A549 (cell line): ENCODE measurements around the gene GPATCH3. TPM values are rescaled to one million over a fixed set of nuclear protein-coding genes. Genes with fewer than 3 reads are reported as not detected.
A peak's percentile ranks its signal among the peaks of the same experiment; 100 is the strongest.

Experiments
- ATAC-seq, 2 experiments: fragments of 200-7000 bp in 1 of 2; fragments of >200 bp in 1 of 2; cut with Nextera tagmentation in 1 of 2; cut with Tn5 transposase in 1 of 2; 3 replicates each; pipeline versions ENCODE4 v1.8.0 to v1.9.1; 2018 to 2020; ENCODE audit warnings: mild to moderate bottlenecking in 1 of 2, moderate library complexity in 1 of 2
- CTCF ChIA-PET: fragments of 300-600 bp; sonication (Branson Sonifier 250); formaldehyde crosslinking; extraction: SDS; loops from one replicate; lab custom pipeline; 2021; ENCODE audit warnings: antibody characterized with exemption, inconsistent platforms; lab: Yijun Ruan, JAX
- POLR2A ChIA-PET: fragments of 350-600 bp; formaldehyde crosslinking; extraction: SDS; loops from one replicate; lab custom pipeline; 2021; ENCODE audit warnings: antibody characterized with exemption, inconsistent platforms; lab: Yijun Ruan, JAX
- DNase-seq, 2 experiments: peaks; one replicate each; pipeline versions ENCODE4 v3.0.0 to v3.0.0-alpha.2; 2011 to 2016; ENCODE audit warnings: low read depth in 1 of 2, low spot score in 1 of 2
- FAIRE-seq: peaks from 2 replicates; lab custom pipeline; 2011; peaks lifted over from hg19 to GRCh38; lab: Jason Lieb, UNC
- H3K27ac ChIP-seq, 2 experiments: fragments of >200 bp; sonication (Bioruptor Twin); formaldehyde crosslinking; 3 replicates each; pipeline ENCODE4 v1.5.1; 2016 to 2017
- H3K4me1 ChIP-seq: fragments of >200 bp; sonication (Bioruptor Twin); formaldehyde crosslinking; 3 replicates; pipeline ENCODE4 v1.6.1; 2016
- H3K4me2 ChIP-seq: fragments of >200 bp; sonication (Bioruptor Twin); formaldehyde crosslinking; 3 replicates; pipeline ENCODE4 v1.6.1; 2016
- H3K4me3 ChIP-seq: fragments of >200 bp; sonication (Bioruptor Twin); formaldehyde crosslinking; 3 replicates; pipeline ENCODE4 v1.5.1; 2016
- H3K9me3 ChIP-seq: fragments of >200 bp; sonication (Bioruptor Twin); formaldehyde crosslinking; 3 replicates; pipeline ENCODE4 v1.6.1; 2016
- CBX8 ChIP-seq: fragments of 200-600 bp; sonication (generic); IDR thresholded peaks from 2 replicates; pipeline ENCODE4 v1.6.1; 2016
- EHMT2 ChIP-seq: fragments of 200-600 bp; sonication (generic); IDR thresholded peaks from 2 replicates; pipeline ENCODE4 v1.6.1; 2016; ENCODE audit warnings: antibody characterized with exemption, low read depth, mild to moderate bottlenecking, moderate library complexity
- FOSL2 ChIP-seq, 2 experiments: fragments of 450-650 bp in 1 of 2; fragments of >200 bp in 1 of 2; sonication (Bioruptor Twin) in 1 of 2; formaldehyde crosslinking; IDR thresholded peaks; 2 replicates each; pipeline versions ENCODE4 v1.5.0 to v1.6.1; 2016 to 2020; ENCODE audit warnings: mild to moderate bottlenecking in 1 of 2, moderate library complexity in 1 of 2
- HDAC2 ChIP-seq: fragments of 200-600 bp; sonication (generic); IDR thresholded peaks from 2 replicates; pipeline ENCODE4 v1.6.1; 2016
- HEYL ChIP-seq: fragments of 250-450 bp; sonication (Bioruptor Pico); IDR thresholded peaks from 2 replicates; pipeline ENCODE4 v1.8.0; 2021; ENCODE audit warnings: mild to moderate bottlenecking, moderate library complexity
- HOXB5 ChIP-seq: fragments of 250-450 bp; sonication (Bioruptor Pico); IDR thresholded peaks from 2 replicates; pipeline ENCODE4 v1.5.0; 2020; ENCODE audit warnings: mild to moderate bottlenecking, moderate library complexity
- KDM5A ChIP-seq: fragments of 200-600 bp; sonication (generic); IDR thresholded peaks from 2 replicates; pipeline ENCODE4 v1.6.1; 2016; ENCODE audit warnings: antibody characterized with exemption, mild to moderate bottlenecking
- MAZ ChIP-seq: fragments of 150-350 bp; IDR thresholded peaks from 2 replicates; pipeline ENCODE4 v1.6.1; 2014; ENCODE audit warnings: antibody characterized with exemption, low read depth, low read length, borderline replicate concordance
- POLR2AphosphoS2 ChIP-seq: conservative IDR thresholded peaks from 2 replicates; pipeline ENCODE4 v1.6.1; 2012; ENCODE audit warnings: low read length, improper control_type of control experiment, inconsistent platforms
- RAD21 ChIP-seq, 2 experiments: fragments of >200 bp in 1 of 2; sonication (Bioruptor Twin) in 1 of 2; formaldehyde crosslinking in 1 of 2; IDR thresholded peaks in 1 of 2; conservative IDR thresholded peaks in 1 of 2; 2 replicates in 1 of 2; 3 replicates in 1 of 2; pipeline ENCODE4 v1.6.1; 2012 to 2018; ENCODE audit warnings: inconsistent platforms in 1 of 2
- SREBF2 ChIP-seq: fragments of 450-650 bp; IDR thresholded peaks from 2 replicates; pipeline ENCODE4 v1.6.1; 2014; ENCODE audit warnings: mild to moderate bottlenecking, moderate library complexity
- WGBS: methylation state at CpG from one replicate; pipeline ENCODE4 v1.1.6; 2017; ENCODE audit errors: missing lambda C conversion rate; 5-methylcytosine and 5-hydroxymethylcytosine counted together
- polyA plus RNA-seq, 4 experiments: library from polyadenylated mRNA; depleted of rRNA in 3 of 4; stranded (reverse); fragments of >200 nt; fragmentation: RNase III in 1 of 4; extraction: RNeasy Plus Mini Kit Qiagen cat#74134 plus additional on column Dnase treatment in 1 of 4; gene quantifications; 2 replicates in 3 of 4; 3 replicates in 1 of 4; pipeline ENCODE4 v1.2.3, GENCODE V29; 2011 to 2017
- TF ChIP-seq, protein P1 (sequence below): fragments of 250-450 bp; sonication (Bioruptor Pico); IDR thresholded peaks from 2 replicates; pipeline ENCODE4 v1.5.0; 2021; ENCODE audit warnings: mild to moderate bottlenecking, moderate library complexity, borderline replicate concordance
- TF ChIP-seq, protein P2 (sequence below): IDR thresholded peaks from 2 replicates; pipeline ENCODE4 v1.6.1; 2012
- TF ChIP-seq, protein P3 (sequence below): IDR thresholded peaks from 2 replicates; pipeline ENCODE4 v1.6.1; 2012
- TF ChIP-seq, protein P4 (sequence below): fragments of >200 bp; sonication (Bioruptor Twin); formaldehyde crosslinking; IDR thresholded peaks from 2 replicates; pipeline ENCODE4 v1.6.1; 2016

The GPATCH3 gene
- polyA plus RNA-seq, 2 of the 4 experiments (the other 2 are of a cell fraction) = 5.4 to 8.7 TPM

DNA sequence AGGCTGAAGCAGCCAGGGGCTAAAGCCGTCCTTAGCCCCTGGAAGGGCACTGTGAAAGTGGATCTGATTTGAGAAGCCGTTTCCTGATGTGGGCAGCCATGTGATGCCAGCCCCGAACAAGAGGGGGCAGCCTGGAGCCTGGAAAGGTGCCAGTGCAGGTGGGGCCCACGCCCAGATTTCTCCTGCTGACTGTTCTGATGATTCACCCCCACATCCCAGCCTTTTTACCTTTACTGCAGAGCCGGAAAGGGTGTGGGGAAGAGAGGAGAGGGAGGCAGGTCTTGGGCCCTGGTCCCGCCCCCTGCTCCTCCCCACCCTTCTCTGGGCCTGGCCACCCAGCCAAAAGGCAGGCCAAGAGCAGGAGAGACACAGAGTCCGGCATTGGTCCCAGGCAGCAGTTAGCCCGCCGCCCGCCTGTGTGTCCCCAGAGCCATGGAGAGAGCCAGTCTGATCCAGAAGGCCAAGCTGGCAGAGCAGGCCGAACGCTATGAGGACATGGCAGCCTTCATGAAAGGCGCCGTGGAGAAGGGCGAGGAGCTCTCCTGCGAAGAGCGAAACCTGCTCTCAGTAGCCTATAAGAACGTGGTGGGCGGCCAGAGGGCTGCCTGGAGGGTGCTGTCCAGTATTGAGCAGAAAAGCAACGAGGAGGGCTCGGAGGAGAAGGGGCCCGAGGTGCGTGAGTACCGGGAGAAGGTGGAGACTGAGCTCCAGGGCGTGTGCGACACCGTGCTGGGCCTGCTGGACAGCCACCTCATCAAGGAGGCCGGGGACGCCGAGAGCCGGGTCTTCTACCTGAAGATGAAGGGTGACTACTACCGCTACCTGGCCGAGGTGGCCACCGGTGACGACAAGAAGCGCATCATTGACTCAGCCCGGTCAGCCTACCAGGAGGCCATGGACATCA lies 37.2 kb downstream of the GPATCH3 start, which contains the start of gene SFN (continued):
- TF ChIP-seq FOSL2 (IDR thresholded peaks at IDR 0.05) (peak; percentile 45; the same call in 1 of the 2 replicates), FOSL2 (CRISPR knock-in tag; IDR thresholded peaks at IDR 0.05) (peak; percentile 89), POLR2AphosphoS2 (no peak), CBX8 (no peak)
- TF ChIP-seq, protein P1, sequence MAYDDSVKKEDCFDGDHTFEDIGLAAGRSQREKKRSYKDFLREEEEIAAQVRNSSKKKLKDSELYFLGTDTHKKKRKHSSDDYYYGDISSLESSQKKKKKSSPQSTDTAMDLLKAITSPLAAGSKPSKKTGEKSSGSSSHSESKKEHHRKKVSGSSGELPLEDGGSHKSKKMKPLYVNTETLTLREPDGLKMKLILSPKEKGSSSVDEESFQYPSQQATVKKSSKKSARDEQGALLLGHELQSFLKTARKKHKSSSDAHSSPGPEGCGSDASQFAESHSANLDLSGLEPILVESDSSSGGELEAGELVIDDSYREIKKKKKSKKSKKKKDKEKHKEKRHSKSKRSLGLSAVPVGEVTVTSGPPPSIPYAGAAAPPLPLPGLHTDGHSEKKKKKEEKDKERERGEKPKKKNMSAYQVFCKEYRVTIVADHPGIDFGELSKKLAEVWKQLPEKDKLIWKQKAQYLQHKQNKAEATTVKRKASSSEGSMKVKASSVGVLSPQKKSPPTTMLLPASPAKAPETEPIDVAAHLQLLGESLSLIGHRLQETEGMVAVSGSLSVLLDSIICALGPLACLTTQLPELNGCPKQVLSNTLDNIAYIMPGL = no peak

DNA sequence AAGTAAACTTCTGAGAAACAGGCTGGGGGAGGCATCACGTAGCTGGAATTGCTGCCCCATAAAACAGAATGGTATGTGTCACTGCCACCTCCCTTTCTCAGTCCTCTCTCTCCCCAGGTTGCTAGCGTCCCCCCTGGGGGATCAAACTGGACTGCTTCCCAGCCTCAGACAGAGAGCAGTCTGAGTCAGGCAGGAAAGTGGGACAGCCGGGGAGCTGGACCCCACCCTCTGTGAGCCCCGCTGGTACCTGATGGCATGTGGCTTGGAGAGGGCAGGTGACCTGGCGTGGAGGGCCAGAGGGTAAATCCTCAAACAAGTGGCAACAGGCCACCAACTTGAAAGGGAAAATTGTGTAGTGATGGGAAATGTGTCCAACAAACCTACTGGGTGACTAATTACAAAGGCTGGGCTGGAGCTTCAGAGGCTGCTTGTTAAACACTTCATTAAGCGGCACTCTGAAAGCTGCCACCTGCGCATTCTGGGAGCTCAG lies 38.3 kb downstream of the GPATCH3 start:
- Histone ChIP-seq H3K4me2 (peak overlapping the region; percentile 100), H3K4me1 (peaks cover 30% of the 10 kb centered on the region), H3K4me3 (no peak overlapping the region), H3K27ac (peak overlapping the region; percentile 79 to 99), H3K9me3 (no peaks in the 10 kb centered on the region)
- DNase-seq (no peak), ATAC-seq (no peak), FAIRE-seq (no peak)
- 46% methylated on average over 6 of the region's 7 CpGs for WGBS
- POLR2A ChIA-PET = no interaction called here
- TF ChIP-seq HOXB5 (no peak), KDM5A (no peak), HDAC2 (no peak), SREBF2 (no peak)
- TF ChIP-seq, protein P2, sequence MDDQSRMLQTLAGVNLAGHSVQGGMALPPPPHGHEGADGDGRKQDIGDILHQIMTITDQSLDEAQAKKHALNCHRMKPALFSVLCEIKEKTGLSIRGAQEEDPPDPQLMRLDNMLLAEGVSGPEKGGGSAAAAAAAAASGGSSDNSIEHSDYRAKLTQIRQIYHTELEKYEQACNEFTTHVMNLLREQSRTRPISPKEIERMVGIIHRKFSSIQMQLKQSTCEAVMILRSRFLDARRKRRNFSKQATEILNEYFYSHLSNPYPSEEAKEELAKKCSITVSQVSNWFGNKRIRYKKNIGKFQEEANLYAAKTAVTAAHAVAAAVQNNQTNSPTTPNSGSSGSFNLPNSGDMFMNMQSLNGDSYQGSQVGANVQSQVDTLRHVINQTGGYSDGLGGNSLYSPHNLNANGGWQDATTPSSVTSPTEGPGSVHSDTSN = no peak
- TF ChIP-seq, protein P1 = no peak
- TF ChIP-seq, protein P3, sequence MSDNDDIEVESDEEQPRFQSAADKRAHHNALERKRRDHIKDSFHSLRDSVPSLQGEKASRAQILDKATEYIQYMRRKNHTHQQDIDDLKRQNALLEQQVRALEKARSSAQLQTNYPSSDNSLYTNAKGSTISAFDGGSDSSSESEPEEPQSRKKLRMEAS = no peak
- CTCF ChIA-PET = interaction anchor here (0.9 to 7.2 kb wide), 8 partner anchors 8 to 259 kb away, joined by 3 to 57 read pairs (median 5); no protein-coding TSS in a partner anchor

DNA sequence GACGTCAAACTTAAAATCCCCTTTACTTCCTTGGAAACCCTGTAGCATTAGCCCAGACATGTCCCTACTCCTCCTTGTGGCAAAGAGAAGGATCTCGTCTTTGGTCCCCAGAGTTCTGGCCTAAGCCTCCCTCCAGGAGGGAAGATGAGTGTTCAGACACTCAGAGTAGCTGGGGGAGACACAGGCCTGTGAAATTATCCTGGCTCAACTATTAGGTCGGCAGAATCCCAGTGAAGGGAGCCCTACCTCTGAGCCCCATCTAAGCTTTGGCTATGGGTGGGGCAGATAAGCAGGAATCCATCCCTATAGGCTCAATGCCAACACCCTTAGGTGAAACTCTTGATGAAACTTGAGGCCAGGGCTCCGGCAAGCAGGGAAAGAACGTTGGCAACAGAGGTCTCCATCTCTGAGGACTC lies 39.0 kb downstream of the GPATCH3 start:
- DNase-seq (peak; percentile 46 to 65), FAIRE-seq (no peak), ATAC-seq (no peak)
- ChIA-PET CTCF (interaction anchor here (0.5 to 7.2 kb wide), 5 partner anchors 12 to 1146 kb away, joined by 4 to 57 read pairs (median 6); no protein-coding TSS in a partner anchor), POLR2A (no interaction called here)
- 25% methylated on average over 3 of the region's 5 CpGs for WGBS
- TF ChIP-seq EHMT2 (no peak), HEYL (CRISPR knock-in tag) (no peak), RAD21 (conservative IDR thresholded peaks at IDR 0.05 in 1 of 2, IDR thresholded peaks at IDR 0.05 in 1 of 2) (peak in 1 of 2 experiments; percentile 26; a peak in 2 of 5 replicates), HDAC2 (no peak), MAZ (no peak)
- TF ChIP-seq, protein P4, sequence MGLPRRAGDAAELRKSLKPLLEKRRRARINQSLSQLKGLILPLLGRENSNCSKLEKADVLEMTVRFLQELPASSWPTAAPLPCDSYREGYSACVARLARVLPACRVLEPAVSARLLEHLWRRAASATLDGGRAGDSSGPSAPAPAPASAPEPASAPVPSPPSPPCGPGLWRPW = no peak
- Histone ChIP-seq H3K9me3 (no peaks in the 10 kb centered on the region), H3K4me3 (no peak overlapping the region), H3K27ac (peak overlapping the region; percentile 79 to 99), H3K4me2 (peak overlapping the region; percentile 100), H3K4me1 (peaks cover 30% of the 10 kb centered on the region)
